HEK293 (cell line): ENCODE measurements around the gene ACVR2A.

ENCODE experiments used
- CTCF ChIA-PET: fragments of 350-600 bp; formaldehyde crosslinking; extraction: SDS; loops from one replicate; lab custom pipeline; 2021; ENCODE audit warnings: antibody characterized with exemption; lab: Yijun Ruan, JAX
- POLR2A ChIA-PET: fragments of 300-600 bp; formaldehyde crosslinking; extraction: SDS; loops from one replicate; lab custom pipeline; 2020; ENCODE audit warnings: antibody characterized with exemption, inconsistent platforms; lab: Yijun Ruan, JAX
- H3K27ac ChIP-seq: fragments of 200-500 bp; sonication (Bioruptor generic); 2 replicates; pipeline ENCODE4 v1.5.1; 2014; ENCODE audit warnings: low read depth, low read length, control low read depth, inconsistent platforms; ENCODE audit errors: extremely low read depth
- H3K36me3 ChIP-seq, 2 experiments: fragments of 200-500 bp in 1 of 2; sonication (Bioruptor generic) in 1 of 2; 1 replicate in 1 of 2; 2 replicates in 1 of 2; pipeline ENCODE4 v1.5.1; 2014 to 2017; ENCODE audit warnings: inconsistent platforms in 2 of 2, low read length in 2 of 2; ENCODE audit not compliant: control insufficient read depth in 2 of 2, insufficient read depth in 1 of 2
- H3K4me1 ChIP-seq: fragments of 200-500 bp; sonication (Bioruptor generic); 2 replicates; pipeline ENCODE4 v1.5.1; 2014; ENCODE audit warnings: mild to moderate bottlenecking, low read length, inconsistent platforms; ENCODE audit not compliant: control insufficient read depth, insufficient read depth
- H3K4me3 ChIP-seq: 2 replicates; pipeline ENCODE4 v1.5.1; 2011; ENCODE audit warnings: low read depth, mild to moderate bottlenecking, control low read depth, low read length, moderate library complexity
- H3K9me3 ChIP-seq: fragments of 200-500 bp; sonication (Bioruptor generic); 2 replicates; pipeline ENCODE4 v1.5.1; 2014; ENCODE audit warnings: low read depth, low read length, inconsistent platforms; ENCODE audit not compliant: control insufficient read depth, insufficient read depth
- GLIS1 ChIP-seq: fragments of 450-650 bp; formaldehyde crosslinking; IDR thresholded peaks from 2 replicates; pipeline ENCODE4 v1.5.1; 2016; ENCODE audit warnings: missing biosample characterization, missing genetic modification characterization
- PRDM10 ChIP-seq: fragments of 450-650 bp; formaldehyde crosslinking; IDR thresholded peaks from 2 replicates; pipeline ENCODE4 v1.5.1; 2016; ENCODE audit warnings: missing biosample characterization, missing genetic modification characterization
- ZNF132 ChIP-seq: fragments of 450-650 bp; formaldehyde crosslinking; IDR thresholded peaks from 2 replicates; pipeline ENCODE4 v1.5.1; 2017; ENCODE audit warnings: missing biosample characterization, missing genetic modification characterization, borderline replicate concordance
- ZNF175 ChIP-seq: fragments of 450-650 bp; formaldehyde crosslinking; IDR thresholded peaks from 2 replicates; pipeline ENCODE4 v1.5.1; 2016; ENCODE audit warnings: missing biosample characterization, missing genetic modification characterization
- ZNF184 ChIP-seq: fragments of 450-650 bp; IDR thresholded peaks from 2 replicates; pipeline ENCODE4 v1.5.1; 2018; ENCODE audit warnings: missing biosample characterization, mild to moderate bottlenecking, missing genetic modification characterization
- ZNF341 ChIP-seq: fragments of 450-650 bp; formaldehyde crosslinking; IDR thresholded peaks from 2 replicates; pipeline ENCODE4; 2016; ENCODE audit warnings: low read depth, missing biosample characterization, missing genetic modification characterization
- ZNF362 ChIP-seq: fragments of 450-650 bp; formaldehyde crosslinking; IDR thresholded peaks from 2 replicates; pipeline ENCODE4 v1.5.1; 2016; ENCODE audit warnings: missing biosample characterization, missing genetic modification characterization
- TF ChIP-seq, protein P1 (sequence below): fragments of 450-650 bp; formaldehyde crosslinking; IDR thresholded peaks from 2 replicates; pipeline ENCODE4 v1.5.1; 2017; ENCODE audit warnings: missing biosample characterization, missing genetic modification characterization
- TF ChIP-seq, protein P2 (sequence below): IDR thresholded peaks from 2 replicates; pipeline ENCODE4 v1.6.1; 2011; ENCODE audit warnings: mild to moderate bottlenecking, low read depth, low read length, borderline replicate concordance

The ACVR2A gene

DNA sequence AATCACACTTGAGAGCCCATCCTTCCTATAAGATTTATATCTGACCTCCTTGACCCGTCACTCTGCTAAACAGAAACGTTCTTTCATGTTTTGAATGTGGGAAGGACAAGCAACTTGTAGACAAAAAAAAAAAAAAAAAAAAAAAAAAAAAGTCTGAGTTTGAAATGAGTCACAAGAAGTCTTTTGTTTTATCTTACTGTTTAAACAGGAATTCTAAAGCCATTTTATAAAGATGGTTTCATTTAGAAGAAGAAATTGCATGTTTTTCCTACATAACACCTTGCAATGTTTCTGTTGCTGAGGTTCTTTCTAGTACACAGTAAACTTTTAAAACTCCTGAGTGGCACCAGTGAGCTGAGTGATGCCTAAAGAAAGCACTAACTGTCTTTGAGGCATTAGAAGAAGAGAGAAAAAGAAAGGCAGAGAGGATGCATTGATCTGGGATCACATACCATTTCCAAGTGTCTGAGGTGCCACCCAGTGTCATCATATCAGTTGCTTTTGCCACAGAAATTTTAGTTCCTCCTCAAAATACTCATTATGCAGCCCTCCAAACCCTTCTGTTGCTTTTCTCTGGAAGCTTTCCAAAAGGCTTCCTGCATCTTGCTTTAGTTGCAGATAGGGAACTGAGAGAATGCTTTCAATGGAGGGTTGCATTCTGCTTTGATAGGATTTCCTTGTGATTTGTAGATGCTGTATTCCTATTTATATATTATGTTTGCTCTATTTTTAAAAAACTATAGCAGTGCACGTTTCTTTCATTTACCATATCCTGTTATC, 69.1 kb downstream of the ACVR2A start:
- ChIA-PET CTCF (interaction anchor here (0.6 to 1.3 kb wide), 5 partner anchors 24 to 1091 kb away, joined by 3 to 4 read pairs (median 4); no protein-coding TSS in a partner anchor), POLR2A (interaction anchor here (0.6 kb wide), 1 partner anchor 845 kb away, joined by 3 read pairs; no protein-coding TSS in a partner anchor)
- Histone ChIP-seq H3K9me3 (no peaks in the 10 kb centered on the region), H3K4me3 (no peak overlapping the region), H3K27ac (no peak overlapping the region), H3K4me1 (peaks cover 16% of the 10 kb centered on the region), H3K36me3 (peaks cover 7 to 8% of the 10 kb centered on the region in 2 experiments; a peak in 2 of 3 replicates)
- no peak for TF ChIP-seq GLIS1 (tag by site-specific recombination)
- peak; percentile 74; the same call in 1 of the 2 replicates for TF ChIP-seq ZNF362 (tag by site-specific recombination)

DNA sequence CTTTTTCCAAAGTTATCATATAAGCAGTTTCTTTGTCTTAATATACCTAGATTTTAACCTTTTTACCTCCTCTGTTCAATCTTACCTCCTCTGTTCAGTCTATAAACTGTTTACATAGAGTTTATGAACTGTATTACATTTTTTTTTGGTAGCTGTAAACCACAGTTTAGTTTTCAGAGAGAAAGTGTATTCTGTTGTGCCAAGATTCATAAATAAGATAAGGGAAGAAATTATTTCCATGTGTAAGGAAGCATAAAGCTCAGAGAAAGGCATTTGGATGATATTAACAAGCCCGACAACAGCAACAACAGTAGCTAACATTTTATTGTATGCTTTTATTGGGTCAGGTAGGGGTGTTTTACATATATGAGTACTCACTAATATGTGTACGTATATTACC, 71.2 kb downstream of the ACVR2A start:
- Histone ChIP-seq H3K4me3 (no peak overlapping the region), H3K9me3 (no peaks in the 10 kb centered on the region), H3K36me3 (peaks cover 7 to 20% of the 10 kb centered on the region in 2 experiments; a peak in 2 of 3 replicates), H3K27ac (no peak overlapping the region), H3K4me1 (peaks cover 9% of the 10 kb centered on the region)
- no peak for TF ChIP-seq ZNF184 (tag by site-specific recombination)
- TF ChIP-seq, protein P1, sequence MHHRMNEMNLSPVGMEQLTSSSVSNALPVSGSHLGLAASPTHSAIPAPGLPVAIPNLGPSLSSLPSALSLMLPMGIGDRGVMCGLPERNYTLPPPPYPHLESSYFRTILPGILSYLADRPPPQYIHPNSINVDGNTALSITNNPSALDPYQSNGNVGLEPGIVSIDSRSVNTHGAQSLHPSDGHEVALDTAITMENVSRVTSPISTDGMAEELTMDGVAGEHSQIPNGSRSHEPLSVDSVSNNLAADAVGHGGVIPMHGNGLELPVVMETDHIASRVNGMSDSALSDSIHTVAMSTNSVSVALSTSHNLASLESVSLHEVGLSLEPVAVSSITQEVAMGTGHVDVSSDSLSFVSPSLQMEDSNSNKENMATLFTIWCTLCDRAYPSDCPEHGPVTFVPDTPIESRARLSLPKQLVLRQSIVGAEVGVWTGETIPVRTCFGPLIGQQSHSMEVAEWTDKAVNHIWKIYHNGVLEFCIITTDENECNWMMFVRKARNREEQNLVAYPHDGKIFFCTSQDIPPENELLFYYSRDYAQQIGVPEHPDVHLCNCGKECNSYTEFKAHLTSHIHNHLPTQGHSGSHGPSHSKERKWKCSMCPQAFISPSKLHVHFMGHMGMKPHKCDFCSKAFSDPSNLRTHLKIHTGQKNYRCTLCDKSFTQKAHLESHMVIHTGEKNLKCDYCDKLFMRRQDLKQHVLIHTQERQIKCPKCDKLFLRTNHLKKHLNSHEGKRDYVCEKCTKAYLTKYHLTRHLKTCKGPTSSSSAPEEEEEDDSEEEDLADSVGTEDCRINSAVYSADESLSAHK (tag by site-specific recombination): peak; percentile 42; the same call in 1 of the 2 replicates
- POLR2A ChIA-PET: no interaction called here
- CTCF ChIA-PET: interaction anchor here (0.6 to 0.7 kb wide), 3 partner anchors 17 to 1645 kb away, joined by 3 to 4 read pairs (median 3); no protein-coding TSS in a partner anchor

- TF ChIP-seq ZNF132 (tag by site-specific recombination) (no peak), ZNF175 (no peak), PRDM10 (tag by site-specific recombination) (no peak), ZNF341 (tag by site-specific recombination) (no peak)
- TF ChIP-seq, protein P2, sequence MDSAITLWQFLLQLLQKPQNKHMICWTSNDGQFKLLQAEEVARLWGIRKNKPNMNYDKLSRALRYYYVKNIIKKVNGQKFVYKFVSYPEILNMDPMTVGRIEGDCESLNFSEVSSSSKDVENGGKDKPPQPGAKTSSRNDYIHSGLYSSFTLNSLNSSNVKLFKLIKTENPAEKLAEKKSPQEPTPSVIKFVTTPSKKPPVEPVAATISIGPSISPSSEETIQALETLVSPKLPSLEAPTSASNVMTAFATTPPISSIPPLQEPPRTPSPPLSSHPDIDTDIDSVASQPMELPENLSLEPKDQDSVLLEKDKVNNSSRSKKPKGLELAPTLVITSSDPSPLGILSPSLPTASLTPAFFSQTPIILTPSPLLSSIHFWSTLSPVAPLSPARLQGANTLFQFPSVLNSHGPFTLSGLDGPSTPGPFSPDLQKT: no peak
- TF ChIP-seq, all 188 proteins: peak for 0
- POLR2A ChIA-PET: no interaction called here
Observed at GRCh38 chr2:147916723-147917122, 71.9 kb downstream of the ACVR2A start.

More at GRCh38 chr2:147916723-147917122, 71.9 kb downstream of the ACVR2A start:
- CTCF ChIA-PET: no interaction called here
- peaks cover 5% of the 10 kb centered on the region for H3K4me1 ChIP-seq
- H3K4me3 ChIP-seq: no peak overlapping the region
- H3K9me3 ChIP-seq: no peaks in the 10 kb centered on the region
- H3K36me3 ChIP-seq: peaks cover 7 to 23% of the 10 kb centered on the region in 2 experiments; a peak in 2 of 3 replicates
- H3K27ac ChIP-seq: no peak overlapping the region
